Pancreas (tissue), 10 donors: ENCODE measurements around the gene AIG1. TPM values are rescaled to one million over a fixed set of nuclear protein-coding genes. Genes with fewer than 3 reads are reported as not detected.

Experiments used
- ATAC-seq, 4 donors: fragments of 200-7000 bp; cut with Tn5 transposase; one replicate each; pipeline versions ENCODE4 v1.8.0 to v1.9.1; 2020; ENCODE audit warnings: mild to moderate bottlenecking in 4 of 4, moderate library complexity in 4 of 4
- DNase-seq, 6 donors: peaks; one replicate each; pipeline ENCODE4 v3.0.0-alpha.2; 2020
- FAIRE-seq: peaks from 2 replicates; lab custom pipeline; 2012; peaks lifted over from hg19 to GRCh38; lab: Jason Lieb, UNC
- H3K27ac ChIP-seq, 4 donors: fragments of 200-600 bp; sonication (generic); 1 replicate in 3 of 4; 2 replicates in 1 of 4; pipeline versions ENCODE4 v1.5.0 to v1.8.0; 2020
- H3K27me3 ChIP-seq, 4 donors: fragments of 200-600 bp; one replicate each; pipeline ENCODE4 v1.8.0; 2021
- H3K36me3 ChIP-seq, 3 donors: fragments of 200-600 bp; sonication (generic) in 1 of 3; one replicate each; pipeline versions ENCODE4 v1.5.0 to v1.8.0; 2020 to 2021
- H3K4me1 ChIP-seq, 3 donors: fragments of 200-600 bp; one replicate each; pipeline ENCODE4 v1.8.0; 2021
- H3K4me3 ChIP-seq, 4 donors: fragments of 200-600 bp; sonication (generic) in 2 of 4; one replicate each; pipeline versions ENCODE4 v1.5.0 to v1.8.0; 2020 to 2021
- H3K9me3 ChIP-seq, 4 donors: fragments of 200-600 bp; one replicate each; pipeline ENCODE4 v1.8.0; 2021
- CTCF ChIP-seq, 4 donors: fragments of 200-600 bp; sonication (generic) in 3 of 4; IDR thresholded peaks; one replicate each; pipeline versions ENCODE4 v1.5.0 to v1.8.0; 2021; ENCODE audit warnings: antibody characterized with exemption in 4 of 4
- WGBS, 2 donors: extraction: QIAGEN DNeasy Blood & Tissue Kit; methylation state at CpG; one replicate each; pipeline ENCODE4 v1.1.7; 2013; 5-methylcytosine and 5-hydroxymethylcytosine counted together
- intact Hi-C, 3 donors: fragments of 100-400 bp; cut with DNase I; formaldehyde crosslinking; loops; one replicate each; pipeline versions ENCODE4 v1.11.1 to v1.14.2; 2022
- polyA plus RNA-seq, 2 donors: library from polyadenylated mRNA; stranded (reverse); fragments of 200-250 nt; gene quantifications; one replicate each; pipeline ENCODE4 v1.2.3, GENCODE V29; 2013
- total RNA-seq, 6 donors: library from RNA; stranded (reverse); fragmentation: NEBNext Ultra II Directional in 4 of 6; extraction: Animal tissue kit (Norgen Biotek cat#: 25700) in 4 of 6; gene quantifications; one replicate each; pipeline versions ENCODE4 v1.2.1 to v1.2.4, GENCODE V29; 2021 to 2023
- donor health status: healthy with polysubstance abuse.
- donor health status: DM: no; HTN: no; CAD: no; lungs with moderate emphysema.
- donor health status: DM: no; HTN: no; CAD: no.
- donor health status: control.
- donor health status: control.
- donor health status: Bipolar disorder and iron deficiency.
- donor health status: DM: yes; HTN: yes; CAD: no.
- donor health status: DM: no; HTN: no; CAD: no.
- donor health status: DM: no; HTN: no; CAD: no.
- donor health status: DM: yes; HTN: yes; CAD: no.

The AIG1 gene
- total and polyA plus RNA-seq, 8 donors, result 8.7 to 28.9 (median 14.9) TPM

GRCh38 chr6:143123081-143123480, 62.4 kb downstream of the AIG1 start:
- Histone ChIP-seq H3K27ac (no peak overlapping the region), H3K9me3 (no peaks in the 10 kb centered on the region), H3K4me3 (no peak overlapping the region), H3K27me3 (no peaks in the 10 kb centered on the region), H3K36me3 (no peaks in the 10 kb centered on the region), H3K4me1 (no peaks in the 10 kb centered on the region)
- no peak for DNase-seq
- 100% methylated on average over 1 of the region's 1 CpG for WGBS, 2 donors
- no peak for TF ChIP-seq CTCF (IDR thresholded peaks at IDR 0.05)
- intact Hi-C loops, result no loop called here
- FAIRE-seq, result no peak
- ATAC-seq, result no peak

GRCh38 chr6:143123941-143124340, 63.3 kb downstream of the AIG1 start:
- Histone ChIP-seq H3K9me3 (no peaks in the 10 kb centered on the region), H3K4me3 (no peak overlapping the region), H3K4me1 (no peaks in the 10 kb centered on the region), H3K36me3 (no peaks in the 10 kb centered on the region), H3K27ac (no peak overlapping the region), H3K27me3 (no peaks in the 10 kb centered on the region)
- no peak for FAIRE-seq
- no peak for ATAC-seq
- no peak for DNase-seq
- no peak for TF ChIP-seq CTCF (IDR thresholded peaks at IDR 0.05)
- intact Hi-C loops, result no loop called here
- WGBS, 2 donors, result 96 to 100% methylated on average over 2 of the region's 2 CpGs

- WGBS, 2 donors, result 71 to 75% methylated on average over 3 of the region's 3 CpGs
- no peaks in the 10 kb centered on the region for H3K4me1 ChIP-seq
- no peaks in the 10 kb centered on the region for H3K27me3 ChIP-seq
- H3K36me3 ChIP-seq, result no peaks in the 10 kb centered on the region
- intact Hi-C loops, result no loop called here
- no peak for TF ChIP-seq CTCF (IDR thresholded peaks at IDR 0.05)
- no peaks in the 10 kb centered on the region for H3K9me3 ChIP-seq
- H3K27ac ChIP-seq, result no peak overlapping the region
- FAIRE-seq, result no peak
- H3K4me3 ChIP-seq, result no peak overlapping the region
- no peak for DNase-seq
- peak in 1 of 4 donors; percentile 37 for ATAC-seq
Observed at GRCh38 chr6:143125455-143125854, 64.8 kb downstream of the AIG1 start.

- H3K4me1 ChIP-seq, result no peaks in the 10 kb centered on the region
- H3K9me3 ChIP-seq, result no peaks in the 10 kb centered on the region
- TF ChIP-seq CTCF (IDR thresholded peaks at IDR 0.05), result no peak
- 90 to 92% methylated on average over 12 of the region's 12 CpGs for WGBS, 2 donors
- H3K27me3 ChIP-seq, result no peaks in the 10 kb centered on the region
- no peaks in the 10 kb centered on the region for H3K36me3 ChIP-seq
- H3K4me3 ChIP-seq, result no peak overlapping the region
- FAIRE-seq, result no peak
- intact Hi-C loops, result no loop called here
- no peak for ATAC-seq
- H3K27ac ChIP-seq, result no peak overlapping the region
- DNase-seq, result no peak
Observed at GRCh38 chr6:143125864-143126573, 65.3 kb downstream of the AIG1 start.

GRCh38 chr6:143126574-143126941, 65.9 kb downstream of the AIG1 start:
- DNase-seq (no peak), ATAC-seq (no peak), FAIRE-seq (peak; percentile 9)
- Histone ChIP-seq H3K9me3 (no peaks in the 10 kb centered on the region), H3K4me3 (no peak overlapping the region), H3K4me1 (no peaks in the 10 kb centered on the region), H3K36me3 (no peaks in the 10 kb centered on the region), H3K27me3 (no peaks in the 10 kb centered on the region), H3K27ac (no peak overlapping the region)
- TF ChIP-seq CTCF (IDR thresholded peaks at IDR 0.05), result no peak
- intact Hi-C loops, result no loop called here
- 82 to 91% methylated on average over 1 of the region's 1 CpG for WGBS, 2 donors
